K562 (cell line): ENCODE measurements around the gene FYTTD1. TPM values are rescaled to one million over a fixed set of nuclear protein-coding genes. Genes with fewer than 3 reads are reported as not detected.

ENCODE experiments used
- ATAC-seq: fragments of 200-7000 bp; cut with Tn5 transposase; 3 replicates; pipeline ENCODE4 v1.9.1; 2020; ENCODE audit warnings: moderate library complexity
- BruUV-seq: library from RNA; stranded (reverse); fragments of 400-500 nt; replicated peaks from 2 replicates; lab custom pipeline; 2021; lab: Mats Ljungman, UMichigan
- CTCF ChIA-PET: fragments of 300-600 bp; formaldehyde crosslinking; extraction: SDS; loops from one replicate; lab custom pipeline; 2021; ENCODE audit warnings: low intra/inter-chr PET ratio; lab: Yijun Ruan, JAX
- POLR2A ChIA-PET: fragments of 300-600, 350-650 bp; sonication (Branson Sonifier 250); formaldehyde crosslinking; extraction: SDS; loops from one replicate; lab custom pipeline; 2021; ENCODE audit warnings: antibody characterized with exemption, inconsistent platforms; lab: Yijun Ruan, JAX
- DNase-seq, 4 experiments: peaks; one replicate each; pipeline versions ENCODE4 v3.0.0 to v3.0.0-alpha.2; 2011 to 2018; ENCODE audit warnings: low spot score in 3 of 4, mixed read lengths in 3 of 4; ENCODE audit errors: extremely low read depth in 1 of 4
- FAIRE-seq: peaks from 2 replicates; lab custom pipeline; 2011; peaks lifted over from hg19 to GRCh38; lab: Jason Lieb, UNC
- H2AFZ ChIP-seq: 2 replicates; pipeline ENCODE4 v1.6.0; 2011; ENCODE audit warnings: low read depth, low read length, control low read depth, inconsistent platforms
- H3K27ac ChIP-seq: fragments of 200-600 bp; 3 replicates; pipeline ENCODE4 v1.8.0; 2011; ENCODE audit warnings: low read depth, mild to moderate bottlenecking, control low read depth, inconsistent platforms, low read length, moderate library complexity, mixed read lengths; ENCODE audit errors: extremely low read depth
- H3K27me3 ChIP-seq, 2 experiments: fragments of 300-600 bp in 1 of 2; 2 replicates in 1 of 2; 3 replicates in 1 of 2; pipeline versions ENCODE4 v1.6.0 to v1.8.0; 2011; ENCODE audit warnings: inconsistent platforms in 2 of 2, low read length in 2 of 2, mild to moderate bottlenecking in 1 of 2, mixed read lengths in 1 of 2, moderate library complexity in 1 of 2; ENCODE audit not compliant: control insufficient read depth in 2 of 2, insufficient read depth in 2 of 2
- H3K36me3 ChIP-seq: fragments of 300-600 bp; 3 replicates; pipeline ENCODE4 v1.8.0; 2011; ENCODE audit warnings: mild to moderate bottlenecking, low read length, inconsistent platforms; ENCODE audit not compliant: control insufficient read depth, insufficient read depth
- H3K4me1 ChIP-seq, 2 experiments: fragments of 200-600 bp in 1 of 2; replicated peaks in 1 of 2; 2 replicates in 1 of 2; 3 replicates in 1 of 2; pipeline versions ENCODE4 v1.5.1 to v1.8.0; 2011; ENCODE audit warnings: inconsistent platforms in 2 of 2, low read length in 2 of 2, mild to moderate bottlenecking in 1 of 2, mixed read lengths in 1 of 2, moderate library complexity in 1 of 2; ENCODE audit not compliant: control insufficient read depth in 2 of 2, insufficient read depth in 2 of 2
- H3K4me2 ChIP-seq: 2 replicates; pipeline ENCODE4 v1.6.1; 2011; ENCODE audit warnings: low read length, control low read depth, inconsistent platforms, mixed read lengths; ENCODE audit not compliant: insufficient read depth
- H3K4me3 ChIP-seq: fragments of 200-600 bp; sonication (generic), shearing (Covaris generic); 2 replicates; pipeline ENCODE4 v1.5.1; 2016; ENCODE audit warnings: control low read depth, inconsistent platforms
- H3K79me2 ChIP-seq: fragments of 200-600 bp; 3 replicates; pipeline ENCODE4 v1.8.0; 2011; ENCODE audit warnings: low read length, inconsistent platforms; ENCODE audit not compliant: control insufficient read depth, insufficient read depth
- H3K9ac ChIP-seq, 2 experiments: 2 replicates each; pipeline versions ENCODE4 v1.6.0 to v1.6.1; 2011; ENCODE audit warnings: low read depth in 2 of 2, low read length in 2 of 2, control low read depth in 1 of 2, inconsistent platforms in 1 of 2, mild to moderate bottlenecking in 1 of 2, mixed read lengths in 1 of 2; ENCODE audit not compliant: insufficient read depth in 1 of 2
- H3K9me1 ChIP-seq: one replicate; pipeline ENCODE4 v1.6.0; 2011; ENCODE audit warnings: inconsistent platforms, mild to moderate bottlenecking, low read length, moderate library complexity; ENCODE audit not compliant: control insufficient read depth, insufficient read depth
- H3K9me3 ChIP-seq: replicated peaks from 2 replicates; pipeline ENCODE4 v1.5.1; 2011; ENCODE audit warnings: low read depth, low read length, inconsistent platforms; ENCODE audit not compliant: control insufficient read depth, insufficient read depth
- H4K20me1 ChIP-seq: replicated peaks from 2 replicates; pipeline ENCODE4 v1.6.1; 2011; ENCODE audit warnings: low read length, inconsistent platforms, mixed read lengths; ENCODE audit not compliant: control insufficient read depth, insufficient read depth
- FOXO4 ChIP-seq: fragments of 450-650 bp; formaldehyde crosslinking; IDR thresholded peaks from 2 replicates; pipeline ENCODE4 v1.4.0; 2020; ENCODE audit warnings: mild to moderate bottlenecking, moderate library complexity
- PATZ1 ChIP-seq: fragments of 250-450 bp; sonication (Bioruptor Pico); IDR thresholded peaks from 2 replicates; pipeline ENCODE4 v1.5.0; 2020; ENCODE audit warnings: mild to moderate bottlenecking, borderline replicate concordance
- PHB2 ChIP-seq: fragments of 450-650 bp; IDR thresholded peaks from 2 replicates; pipeline ENCODE4 v1.6.1; 2017; ENCODE audit warnings: low read depth
- RAD51 ChIP-seq: fragments of 450-650 bp; IDR thresholded peaks from 2 replicates; pipeline ENCODE4 v1.7.1; 2016; ENCODE audit warnings: low read depth, mild to moderate bottlenecking, borderline replicate concordance
- in situ Hi-C: fragments of 300-500 bp; cut with MboI; formaldehyde crosslinking; loops from 4 replicates; pipeline ENCODE4 v1.15.0; 2018; ENCODE audit warnings: inconsistent platforms, mixed read lengths
- intact Hi-C: fragments of 100-400 bp; cut with micrococcal nuclease; formaldehyde crosslinking; loops from 2 replicates; pipeline ENCODE4 v1.14.2; 2022
- polyA plus RNA-seq, 8 experiments: library from polyadenylated mRNA; depleted of rRNA in 4 of 8; stranded (reverse) in 5 of 8; unstranded in 3 of 8; fragments of >200 nt; fragmentation: Nextera tagmentation in 2 of 8; fragmentation: Illumina TruSeq in 1 of 8; extraction: Ambion mirVana in 2 of 8; extraction: Trizol in 1 of 8; gene quantifications; 2 replicates each; pipeline versions ENCODE4 v1.2.1 to v1.2.3, GENCODE V29; 2011 to 2014; ENCODE audit warnings: inconsistent platforms in 1 of 8, missing spikeins in 1 of 8
- total RNA-seq, 7 experiments: library from RNA; depleted of rRNA in 6 of 7; stranded (reverse); fragments of >200 nt in 6 of 7; fragmentation: Illumina TruSeq in 2 of 7; extraction: Trizol in 2 of 7; gene quantifications; 2 replicates each; pipeline versions ENCODE4 v1.2.1 to v1.2.3, GENCODE V29; 2011 to 2021; ENCODE audit warnings: low replicate concordance in 1 of 7

The FYTTD1 gene
- total and polyA plus RNA-seq, 9 of the 15 experiments (the other 6 are each of a cell fraction or from before 2014, with no cell fraction given) = 35.7 to 106 (median 76.3) TPM

GRCh38 chr3:197836244-197836643 is 86.6 kb downstream of the FYTTD1 start:
- H4K20me1 ChIP-seq = no peaks in the 10 kb centered on the region
- POLR2A ChIA-PET = interaction anchor here (1.2 kb wide), 1 partner anchor 9 kb away, joined by 4 read pairs; no protein-coding TSS in a partner anchor
- H3K4me2 ChIP-seq = no peak overlapping the region
- CTCF ChIA-PET = no interaction called here
- in situ Hi-C loops (no loop called here), intact Hi-C loops (no loop called here)
- no peak overlapping the region for H2AFZ ChIP-seq
- TF ChIP-seq RAD51 (no peak), FOXO4 (CRISPR knock-in tag) (no peak), PATZ1 (CRISPR knock-in tag) (no peak), PHB2 (no peak)
- H3K9me1 ChIP-seq = no peaks in the 10 kb centered on the region
- no peak overlapping the region for H3K27ac ChIP-seq
- H3K79me2 ChIP-seq = no peaks in the 10 kb centered on the region
- no peak overlapping the region for H3K9ac ChIP-seq
- BruUV-seq = no TSS peak
- no peaks in the 10 kb centered on the region for H3K4me1 ChIP-seq
- ATAC-seq (no peak), FAIRE-seq (no peak), DNase-seq (no peak)
- no peaks in the 10 kb centered on the region for H3K9me3 ChIP-seq
- no peaks in the 10 kb centered on the region for H3K27me3 ChIP-seq
- peaks cover 49% of the 10 kb centered on the region for H3K36me3 ChIP-seq
- H3K4me3 ChIP-seq = no peak overlapping the region

Other genes starting within 250 kb of the FYTTD1 start
- 0.29 TPM in 1 of 2 replicates, not detected in the other for gene BDH1, start 193.9 kb upstream of the FYTTD1 start, total RNA-seq (2014; rRNA removed)
- 0.11 TPM in 1 of 2 replicates, not detected in the other for gene BDH1, start 193.9 kb upstream of the FYTTD1 start, total RNA-seq (2014; rRNA removed; fragmentation: Illumina TruSeq; extraction: Trizol)
- gene BDH1, start 193.9 kb upstream of the FYTTD1 start, total RNA-seq (2015; rRNA removed; fragmentation: Illumina TruSeq; extraction: Trizol) = 0.04 TPM in 1 of 2 replicates, not detected in the other
- gene BDH1, start 193.9 kb upstream of the FYTTD1 start, total RNA-seq (2021) = 0.11 and 0.27 TPM in 2 replicates
- gene BDH1, start 193.9 kb upstream of the FYTTD1 start, polyA plus RNA-seq (2011; rRNA removed) = 0.03 and 0.32 TPM in 2 replicates
- 0.19 TPM in 1 of 2 replicates, not detected in the other for gene BDH1, start 193.9 kb upstream of the FYTTD1 start, polyA plus RNA-seq (2014; fragmentation: Illumina TruSeq; extraction: Trizol)
- under 1 TPM; 0.13 to 0.89 TPM for gene BDH1, start 193.9 kb upstream of the FYTTD1 start, polyA plus RNA-seq (2014; fragmentation: Nextera tagmentation; extraction: Ambion mirVana)
- gene BDH1, start 193.9 kb upstream of the FYTTD1 start, polyA plus RNA-seq (2014; rRNA removed) = 0.07 and 0.69 TPM in 2 replicates
- 12.8 and 17.5 TPM in 2 replicates for gene RUBCN, start 13.0 kb upstream of the FYTTD1 start, total RNA-seq (2014; rRNA removed)
- gene RUBCN, start 13.0 kb upstream of the FYTTD1 start, total RNA-seq (2014; rRNA removed; fragmentation: Illumina TruSeq; extraction: Trizol) = 7.9 and 8.7 TPM in 2 replicates
- gene RUBCN, start 13.0 kb upstream of the FYTTD1 start, total RNA-seq (2015; rRNA removed; fragmentation: Illumina TruSeq; extraction: Trizol) = 9.3 and 10.0 TPM in 2 replicates
- gene RUBCN, start 13.0 kb upstream of the FYTTD1 start, total RNA-seq (2021) = 24.0 and 24.4 TPM in 2 replicates
- gene RUBCN, start 13.0 kb upstream of the FYTTD1 start, polyA plus RNA-seq (2011; rRNA removed) = 13.4 and 20.8 TPM in 2 replicates
- gene RUBCN, start 13.0 kb upstream of the FYTTD1 start, polyA plus RNA-seq (2014; fragmentation: Illumina TruSeq; extraction: Trizol) = 13.4 and 14.2 TPM in 2 replicates
- 1 to 10 TPM; 8.4 to 9.3 TPM for gene RUBCN, start 13.0 kb upstream of the FYTTD1 start, polyA plus RNA-seq (2014; fragmentation: Nextera tagmentation; extraction: Ambion mirVana)
- gene RUBCN, start 13.0 kb upstream of the FYTTD1 start, polyA plus RNA-seq (2014; rRNA removed) = 11.8 and 11.9 TPM in 2 replicates
- 39.0 and 40.6 TPM in 2 replicates for gene LRCH3, start 41.4 kb downstream of the FYTTD1 start, total RNA-seq (2014; rRNA removed)
- gene LRCH3, start 41.4 kb downstream of the FYTTD1 start, total RNA-seq (2014; rRNA removed; fragmentation: Illumina TruSeq; extraction: Trizol) = 26.6 and 33.1 TPM in 2 replicates
- gene LRCH3, start 41.4 kb downstream of the FYTTD1 start, total RNA-seq (2015; rRNA removed; fragmentation: Illumina TruSeq; extraction: Trizol) = 32.6 and 33.7 TPM in 2 replicates
- 28.6 and 29.2 TPM in 2 replicates for gene LRCH3, start 41.4 kb downstream of the FYTTD1 start, total RNA-seq (2021)
- 75.3 and 78.4 TPM in 2 replicates for gene LRCH3, start 41.4 kb downstream of the FYTTD1 start, polyA plus RNA-seq (2011; rRNA removed)
- gene LRCH3, start 41.4 kb downstream of the FYTTD1 start, polyA plus RNA-seq (2014; fragmentation: Illumina TruSeq; extraction: Trizol) = 55.1 and 56.8 TPM in 2 replicates
- gene LRCH3, start 41.4 kb downstream of the FYTTD1 start, polyA plus RNA-seq (2014; fragmentation: Nextera tagmentation; extraction: Ambion mirVana) = 1 to 10 TPM; 4.6 to 5.4 TPM
- 30.3 and 112 TPM in 2 replicates for gene LRCH3, start 41.4 kb downstream of the FYTTD1 start, polyA plus RNA-seq (2014; rRNA removed)
- gene RPL35A, start 200.3 kb downstream of the FYTTD1 start, total RNA-seq (2014; rRNA removed) = 998 and 1,475 TPM in 2 replicates
- gene RPL35A, start 200.3 kb downstream of the FYTTD1 start, total RNA-seq (2014; rRNA removed; fragmentation: Illumina TruSeq; extraction: Trizol) = 2,429 and 2,625 TPM in 2 replicates
- 1,966 and 2,155 TPM in 2 replicates for gene RPL35A, start 200.3 kb downstream of the FYTTD1 start, total RNA-seq (2015; rRNA removed; fragmentation: Illumina TruSeq; extraction: Trizol)
- 1,574 and 1,710 TPM in 2 replicates for gene RPL35A, start 200.3 kb downstream of the FYTTD1 start, total RNA-seq (2021)
- gene RPL35A, start 200.3 kb downstream of the FYTTD1 start, polyA plus RNA-seq (2011; rRNA removed) = 1,725 and 2,163 TPM in 2 replicates
- gene RPL35A, start 200.3 kb downstream of the FYTTD1 start, polyA plus RNA-seq (2014; fragmentation: Illumina TruSeq; extraction: Trizol) = 2,519 and 2,591 TPM in 2 replicates
- gene RPL35A, start 200.3 kb downstream of the FYTTD1 start, polyA plus RNA-seq (2014; fragmentation: Nextera tagmentation; extraction: Ambion mirVana) = 1,000 to 10,000 TPM; 2,367 to 2,942 TPM
- gene RPL35A, start 200.3 kb downstream of the FYTTD1 start, polyA plus RNA-seq (2014; rRNA removed) = 2,582 and 2,839 TPM in 2 replicates
- 3.8 and 6.0 TPM in 2 replicates for gene LMLN, start 210.3 kb downstream of the FYTTD1 start, total RNA-seq (2014; rRNA removed)
- gene LMLN, start 210.3 kb downstream of the FYTTD1 start, total RNA-seq (2014; rRNA removed; fragmentation: Illumina TruSeq; extraction: Trizol) = 6.9 and 7.9 TPM in 2 replicates
- 5.1 and 6.0 TPM in 2 replicates for gene LMLN, start 210.3 kb downstream of the FYTTD1 start, total RNA-seq (2015; rRNA removed; fragmentation: Illumina TruSeq; extraction: Trizol)
- gene LMLN, start 210.3 kb downstream of the FYTTD1 start, total RNA-seq (2021) = 11.0 and 11.2 TPM in 2 replicates
- 15.9 and 16.7 TPM in 2 replicates for gene LMLN, start 210.3 kb downstream of the FYTTD1 start, polyA plus RNA-seq (2011; rRNA removed)
- gene LMLN, start 210.3 kb downstream of the FYTTD1 start, polyA plus RNA-seq (2014; fragmentation: Illumina TruSeq; extraction: Trizol) = 8.1 and 8.5 TPM in 2 replicates
- gene LMLN, start 210.3 kb downstream of the FYTTD1 start, polyA plus RNA-seq (2014; fragmentation: Nextera tagmentation; extraction: Ambion mirVana) = 1 to 10 TPM; 2.2 to 2.7 TPM
- 8.5 and 12.5 TPM in 2 replicates for gene LMLN, start 210.3 kb downstream of the FYTTD1 start, polyA plus RNA-seq (2014; rRNA removed)